NCI-H526 treated with DMSO at 0.1 percent for 48 hours (cell line): ENCODE measurements around the gene OTOGL.

Source experiments
- DNase-seq: peaks from one replicate; lab custom pipeline; 2025; lab: John Stamatoyannopoulos, UW

OTOGL gene

GRCh38 chr12:80377140-80377794 lies 277.9 kb downstream of the OTOGL start:
- DNase-seq = no peak

GRCh38 chr12:80381121-80381520 lies 281.8 kb downstream of the OTOGL start:
- DNase-seq = no peak

GRCh38 chr12:80382254-80382653 lies 282.9 kb downstream of the OTOGL start:
- no peak for DNase-seq

GRCh38 chr12:80400571-80400991 lies 301.2 kb downstream of the OTOGL start:
- no peak for DNase-seq

GRCh38 chr12:80401191-80401590 lies 301.9 kb downstream of the OTOGL start:
- no peak for DNase-seq

GRCh38 chr12:80404629-80405028 lies 305.3 kb downstream of the OTOGL start:
- DNase-seq = no peak

GRCh38 chr12:80406253-80406652 lies 306.9 kb downstream of the OTOGL start:
- no peak for DNase-seq

- DNase-seq = no peak
Measured at GRCh38 chr12:80411787-80412186, 312.4 kb downstream of the OTOGL start.

- DNase-seq = peak; percentile 43
Measured at GRCh38 chr12:80412343-80412953, 313.1 kb downstream of the OTOGL start.

- no peak for DNase-seq
Measured at GRCh38 chr12:80413462-80413861, 314.1 kb downstream of the OTOGL start.

- no peak for DNase-seq
Measured at GRCh38 chr12:80415466-80415865, 316.1 kb downstream of the OTOGL start.

GRCh38 chr12:80419644-80420043 lies 320.3 kb downstream of the OTOGL start:
- DNase-seq = no peak

- no peak for DNase-seq
Measured at GRCh38 chr12:80420075-80420474, 320.7 kb downstream of the OTOGL start.

GRCh38 chr12:80422550-80422949 lies 323.2 kb downstream of the OTOGL start:
- DNase-seq = no peak
